GM19238 (cell line): ENCODE data around the gene KLHL35.

ENCODE experiments used
- DNase-seq: peaks from one replicate; pipeline ENCODE4 v3.0.0; 2011; ENCODE audit warnings: low spot score; ENCODE audit not compliant: insufficient read length

KLHL35 gene

DNA sequence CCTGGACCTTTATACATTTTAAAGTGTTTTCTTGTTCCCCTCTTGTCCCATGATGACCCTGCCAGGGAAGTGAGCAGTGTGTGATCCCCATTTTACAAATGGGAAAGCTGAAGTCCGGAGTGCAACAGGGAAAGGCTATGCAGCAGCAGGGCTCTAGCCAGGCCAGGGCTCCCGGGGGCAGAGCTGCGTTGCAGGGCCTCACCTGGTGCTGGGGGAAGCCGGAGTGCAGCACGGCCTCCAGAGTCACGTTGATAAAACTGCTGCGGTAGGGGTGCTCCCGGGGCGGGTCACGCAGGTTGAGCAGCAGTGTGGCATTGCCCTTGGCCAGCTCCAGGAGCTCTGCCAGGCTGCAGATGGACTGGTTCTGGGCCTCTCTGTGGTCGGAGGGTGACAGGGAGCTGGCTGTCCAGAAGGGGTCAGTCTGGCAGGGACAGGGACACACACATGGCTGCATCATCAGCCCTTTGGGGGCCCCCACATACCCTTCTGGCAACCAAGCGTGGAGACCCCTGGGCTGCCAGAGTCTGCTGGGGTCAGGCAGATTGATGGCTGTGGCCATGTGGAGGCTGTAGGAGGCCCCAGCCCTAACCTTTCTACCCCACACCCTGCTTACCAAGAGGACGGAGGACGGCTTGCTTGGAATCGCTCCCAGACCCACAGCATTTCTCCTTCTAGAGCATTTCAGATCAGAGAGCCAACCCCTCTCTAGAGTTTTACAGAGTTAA lies 9.3 kb upstream of the KLHL35 start:
- DNase-seq, result no peak

DNA sequence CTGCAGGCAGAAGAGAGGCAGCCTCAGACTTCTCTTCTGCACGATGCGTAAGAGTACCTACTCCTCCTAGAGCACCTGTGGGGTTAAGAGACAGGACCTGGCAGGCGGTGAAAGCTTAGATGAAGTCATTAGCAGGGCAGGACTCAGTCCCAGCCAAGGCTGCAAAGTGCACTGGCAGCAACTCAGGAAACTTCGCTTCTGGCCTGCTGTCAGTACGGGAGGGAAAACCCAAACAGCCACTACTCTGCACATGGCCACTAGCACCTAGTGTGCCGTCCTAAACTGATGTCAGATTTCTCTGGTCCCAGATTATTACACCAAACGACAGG lies 8.8 kb upstream of the KLHL35 start:
- no peak for DNase-seq

DNA sequence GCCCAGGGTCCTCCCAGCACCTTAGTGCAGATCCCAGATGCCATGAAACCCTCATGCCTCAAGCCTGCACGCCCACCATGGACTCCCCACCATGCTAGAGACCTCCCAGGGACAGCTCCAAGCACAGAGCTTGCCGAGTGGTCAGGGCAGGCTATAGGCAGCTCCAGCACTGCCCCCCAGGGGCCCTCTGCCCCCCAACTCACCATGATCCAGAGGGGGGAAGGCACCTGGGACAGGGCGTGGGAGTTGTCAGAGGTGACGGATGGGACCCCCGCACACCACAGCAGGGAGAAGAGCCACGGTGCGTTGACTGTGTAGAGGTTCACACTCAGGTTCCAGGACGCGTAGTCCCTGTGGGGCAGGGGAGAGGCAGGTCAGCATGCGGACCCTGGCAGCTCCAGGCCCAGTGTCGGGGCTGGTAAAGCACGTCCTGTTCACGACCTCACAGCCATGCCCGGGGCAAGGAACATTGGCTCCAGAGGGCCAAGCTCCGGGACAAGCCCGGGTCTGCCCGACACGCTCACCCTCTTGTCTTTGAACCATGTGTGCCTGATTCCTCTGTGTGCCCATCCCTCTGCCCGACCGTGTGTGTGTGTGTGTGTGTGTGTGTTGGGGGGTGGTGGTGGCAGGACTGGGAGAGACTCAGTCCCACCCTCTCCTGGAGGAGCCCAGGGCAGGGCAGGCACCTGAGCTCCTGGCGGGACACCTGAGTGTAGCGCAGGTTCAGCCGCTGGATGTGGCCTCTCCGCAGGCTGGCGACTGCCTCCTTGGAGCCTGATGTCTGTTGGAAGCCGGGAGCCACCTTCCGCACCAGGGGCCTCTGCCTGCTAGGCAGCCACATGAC lies 8.2 kb upstream of the KLHL35 start:
- DNase-seq, result no peak

DNA sequence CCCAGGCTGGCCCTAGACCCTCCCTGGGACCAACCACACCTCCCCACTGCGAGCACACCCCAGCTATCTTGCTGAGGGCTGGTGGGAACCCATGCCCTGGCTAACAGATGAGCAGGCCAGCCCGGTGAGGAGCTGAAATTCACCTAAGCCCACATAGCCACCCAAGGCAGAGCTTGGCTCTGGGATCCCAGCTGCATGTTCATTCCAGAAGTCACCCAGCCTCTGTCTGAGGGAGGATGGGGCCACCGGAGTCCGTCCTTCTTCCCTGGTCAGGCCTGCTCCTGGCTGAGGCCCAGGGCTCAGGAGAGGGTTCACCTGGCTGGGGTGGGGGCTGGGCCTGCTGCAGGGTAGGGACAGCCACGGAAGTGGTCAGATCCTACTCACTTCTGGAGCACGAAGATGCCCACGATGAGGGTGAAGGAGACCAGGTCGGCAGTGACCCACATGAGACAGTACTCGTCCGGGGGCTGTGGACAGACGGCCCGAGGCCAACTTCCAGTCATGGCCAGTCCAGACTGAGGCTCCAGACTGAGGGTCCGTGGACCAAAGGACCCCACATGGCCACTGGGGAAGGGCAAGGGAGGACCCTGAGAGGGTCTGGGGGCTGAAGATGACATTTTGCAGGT lies 6.6 kb upstream of the KLHL35 start:
- DNase-seq, result no peak

DNA sequence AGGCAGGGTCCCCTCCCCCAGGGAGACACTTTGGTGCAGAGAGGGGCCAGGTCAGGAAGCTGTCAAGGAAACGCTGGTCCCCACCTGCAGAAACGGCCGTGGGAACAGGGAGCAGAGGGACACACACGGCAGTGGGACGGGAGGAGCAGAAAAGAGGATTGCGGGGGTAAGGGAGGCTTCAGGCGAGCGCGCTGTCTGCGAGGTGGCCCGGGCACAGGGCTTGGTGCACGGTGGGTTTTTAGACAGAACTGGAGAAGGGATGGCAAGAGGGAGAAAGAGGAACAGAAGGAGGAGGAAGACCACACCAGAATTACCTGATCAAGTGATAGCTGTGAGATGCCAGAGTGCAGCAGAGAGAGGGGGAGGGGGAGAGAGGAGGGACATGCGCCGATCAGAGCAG lies 6.0 kb upstream of the KLHL35 start:
- DNase-seq, result no peak

DNA sequence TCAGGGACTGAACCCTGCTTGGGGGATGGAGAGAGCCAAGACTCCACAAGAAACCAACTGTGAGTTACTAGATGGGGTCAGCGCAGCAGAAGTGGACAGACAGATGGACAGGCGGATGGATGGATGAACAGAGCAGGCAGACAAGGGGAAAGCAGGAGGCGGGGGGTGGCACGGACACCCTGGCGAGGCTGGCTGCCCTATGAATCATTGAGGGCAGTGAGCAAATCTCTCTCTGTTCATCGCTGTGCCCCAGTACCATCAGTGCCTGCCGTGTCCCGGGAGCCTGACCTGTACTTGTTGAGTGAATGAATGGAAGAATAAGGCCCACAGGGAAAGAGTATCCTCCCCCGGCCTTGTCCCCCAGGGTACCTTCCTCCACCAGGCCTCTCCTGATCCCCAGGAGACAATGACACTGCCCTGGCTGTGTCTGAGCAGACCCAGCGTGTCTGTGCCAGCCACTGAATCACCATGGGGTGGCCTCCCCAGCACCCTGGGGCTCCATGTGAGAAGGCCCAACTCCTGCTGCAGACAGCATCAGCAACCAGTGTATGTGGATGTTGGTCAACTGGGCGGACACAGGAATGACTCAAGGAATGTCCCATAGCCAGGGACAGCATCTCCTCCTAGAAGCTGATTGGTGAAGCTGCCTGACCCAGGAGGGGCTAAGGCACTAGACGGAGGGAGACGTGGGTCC lies 5.1 kb upstream of the KLHL35 start:
- no peak for DNase-seq

DNA sequence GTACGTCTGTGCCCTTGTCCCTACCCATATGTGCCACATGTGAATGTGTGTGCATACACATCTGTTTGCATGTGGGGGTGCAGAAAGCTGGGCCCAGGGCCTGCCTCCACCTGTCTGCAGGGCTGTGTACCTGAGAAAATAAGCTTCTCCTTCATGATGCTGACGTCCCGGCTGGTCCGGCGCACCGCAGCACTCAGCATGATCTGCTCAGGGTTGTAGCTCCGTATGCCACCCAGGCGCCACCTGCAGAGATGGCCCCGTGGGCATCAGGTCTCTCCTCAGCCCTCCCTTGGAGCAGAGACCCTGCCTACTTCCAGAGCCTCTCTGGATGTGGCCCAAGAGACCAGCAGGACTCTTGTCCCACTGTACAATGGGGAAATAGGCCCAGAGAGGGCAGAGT lies 3.8 kb upstream of the KLHL35 start:
- no peak for DNase-seq

DNA sequence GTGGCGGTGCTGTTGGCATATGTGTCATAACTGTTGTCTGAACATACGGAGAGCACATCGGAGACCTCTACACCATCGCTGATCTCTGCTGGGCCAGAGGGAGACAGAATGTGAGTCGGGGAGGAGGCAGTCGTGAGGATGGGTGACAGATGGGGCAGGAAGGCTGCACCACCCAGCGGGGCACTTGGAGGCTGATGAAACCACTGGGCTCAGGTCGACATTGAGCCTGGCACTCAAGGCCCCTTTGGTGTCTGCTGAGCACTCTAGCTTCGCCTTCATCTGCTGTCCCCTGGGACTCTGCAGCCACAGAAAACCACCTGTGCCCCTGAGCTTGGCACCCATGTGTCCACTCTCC lies 2.5 kb upstream of the KLHL35 start:
- DNase-seq, result no peak

DNA sequence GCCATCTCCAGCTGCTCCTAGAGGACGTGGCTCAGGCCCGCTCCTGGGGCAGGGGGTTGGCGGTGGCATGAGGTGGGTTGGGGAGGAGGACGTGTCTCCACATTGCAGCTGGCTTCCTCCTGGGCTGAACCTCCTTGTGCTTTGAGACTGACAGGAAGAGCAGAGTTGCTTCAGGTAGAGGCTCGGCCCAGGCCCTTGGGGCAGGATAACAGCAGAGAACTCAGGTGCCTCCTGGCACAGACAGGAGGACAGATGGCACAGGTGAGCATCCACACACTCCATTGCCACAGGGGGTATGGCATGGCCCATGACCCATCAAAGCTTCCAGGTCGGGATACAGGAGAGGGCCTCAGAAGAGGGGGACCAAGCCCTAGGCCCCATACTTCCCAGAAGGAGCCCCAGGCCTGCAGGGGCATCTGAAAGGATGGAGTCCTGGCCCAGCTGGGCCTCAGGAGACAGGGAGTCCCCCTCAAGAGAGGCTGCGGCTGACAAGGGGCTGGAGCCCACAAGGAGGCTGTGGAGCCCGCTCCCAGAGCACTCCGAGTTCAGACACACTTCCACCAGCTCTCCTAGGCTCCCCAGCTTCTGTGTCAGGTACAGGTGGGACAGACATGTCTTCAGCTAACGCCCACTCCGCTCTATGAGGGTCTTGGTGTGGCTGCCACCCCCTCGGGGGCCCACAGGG lies 2.0 kb upstream of the KLHL35 start:
- DNase-seq, result no peak

DNA sequence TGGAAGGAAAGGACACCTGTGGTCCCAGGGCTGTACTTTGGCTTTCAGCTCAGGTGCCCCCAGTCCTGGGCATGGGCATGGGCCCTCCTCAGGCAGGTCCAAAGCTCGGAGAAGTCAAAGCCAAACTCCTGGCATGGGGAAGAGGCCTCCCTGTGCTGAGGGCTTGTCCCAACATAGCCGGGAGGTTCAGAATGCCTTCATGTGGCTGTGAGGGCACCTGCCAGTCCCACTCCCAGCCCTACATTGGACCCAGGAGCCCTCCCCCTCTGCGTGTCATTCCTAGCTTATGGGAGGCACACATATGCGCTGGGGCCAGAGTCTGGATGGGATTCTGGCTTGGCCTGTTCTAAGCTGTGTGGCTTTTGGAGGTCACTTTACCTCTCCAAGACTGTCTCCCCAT lies 1.0 kb upstream of the KLHL35 start:
- DNase-seq, result no peak

DNA sequence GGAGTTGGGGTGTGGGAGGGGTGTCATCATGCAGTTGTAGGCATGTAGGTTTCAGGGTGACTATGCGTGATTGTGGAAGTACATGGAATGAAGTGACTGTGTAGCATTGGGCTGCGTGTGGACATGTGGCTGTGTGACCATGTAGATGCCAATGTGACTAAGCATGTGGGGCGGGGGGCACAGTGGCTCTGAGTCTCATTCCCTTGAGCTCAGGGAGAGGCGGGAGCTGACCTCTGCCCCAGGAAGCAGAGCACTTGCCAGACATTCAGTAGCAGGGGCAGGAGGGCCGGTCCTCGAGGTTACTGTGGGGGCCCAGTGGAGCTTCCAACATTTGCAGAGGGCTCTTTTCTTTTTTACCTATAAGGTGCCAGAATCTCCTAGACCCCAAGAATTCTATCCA lies 440 bp upstream of the KLHL35 start:
- no peak for DNase-seq

DNA sequence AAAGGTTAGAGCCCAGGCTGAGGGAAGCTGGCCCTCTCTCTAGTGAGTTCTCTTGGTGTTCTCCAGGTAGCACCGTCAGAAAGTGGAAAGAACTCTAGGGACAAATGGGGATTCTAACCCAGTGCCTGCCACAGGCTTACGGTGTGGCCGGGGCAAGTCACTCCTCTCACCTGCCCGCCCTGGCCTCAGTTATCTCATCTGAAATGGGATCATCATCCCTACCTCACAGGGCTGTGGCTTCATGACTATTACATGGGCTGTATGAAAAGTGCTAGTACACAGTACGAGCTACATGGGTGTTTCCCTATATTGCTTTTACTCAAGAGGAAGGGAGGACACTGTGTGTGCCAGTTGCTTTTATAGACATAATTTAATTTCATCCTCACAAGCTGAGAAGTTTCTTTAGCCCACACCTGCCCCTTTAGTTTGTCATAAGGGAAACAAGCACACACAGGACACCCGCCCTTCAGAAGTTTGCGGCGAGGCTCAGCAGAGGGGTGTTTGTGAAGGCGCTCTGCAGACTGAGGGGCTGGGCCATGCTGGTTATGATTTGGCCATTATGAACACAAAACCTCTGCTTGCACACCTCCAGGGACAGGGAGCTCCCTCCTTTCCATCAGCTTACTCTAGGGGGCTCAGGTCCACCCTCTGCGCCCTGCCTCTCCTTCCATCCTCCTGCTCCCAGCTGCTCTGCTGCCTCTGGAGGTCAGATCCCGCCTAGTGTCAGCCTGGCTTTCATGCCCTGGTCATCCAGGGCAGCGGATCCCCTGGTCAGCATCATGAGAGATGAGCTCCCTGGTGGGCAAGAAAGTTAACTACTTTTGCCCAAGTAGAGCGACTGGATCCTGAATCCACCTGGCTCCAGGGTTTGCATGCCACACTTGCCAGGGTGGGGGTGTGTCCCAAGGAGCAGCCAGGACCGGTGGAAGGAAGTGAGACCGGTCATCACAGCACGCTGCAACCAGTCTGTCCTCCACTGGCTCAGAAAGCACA lies 1.2 kb downstream of the KLHL35 start:
- no peak for DNase-seq

DNA sequence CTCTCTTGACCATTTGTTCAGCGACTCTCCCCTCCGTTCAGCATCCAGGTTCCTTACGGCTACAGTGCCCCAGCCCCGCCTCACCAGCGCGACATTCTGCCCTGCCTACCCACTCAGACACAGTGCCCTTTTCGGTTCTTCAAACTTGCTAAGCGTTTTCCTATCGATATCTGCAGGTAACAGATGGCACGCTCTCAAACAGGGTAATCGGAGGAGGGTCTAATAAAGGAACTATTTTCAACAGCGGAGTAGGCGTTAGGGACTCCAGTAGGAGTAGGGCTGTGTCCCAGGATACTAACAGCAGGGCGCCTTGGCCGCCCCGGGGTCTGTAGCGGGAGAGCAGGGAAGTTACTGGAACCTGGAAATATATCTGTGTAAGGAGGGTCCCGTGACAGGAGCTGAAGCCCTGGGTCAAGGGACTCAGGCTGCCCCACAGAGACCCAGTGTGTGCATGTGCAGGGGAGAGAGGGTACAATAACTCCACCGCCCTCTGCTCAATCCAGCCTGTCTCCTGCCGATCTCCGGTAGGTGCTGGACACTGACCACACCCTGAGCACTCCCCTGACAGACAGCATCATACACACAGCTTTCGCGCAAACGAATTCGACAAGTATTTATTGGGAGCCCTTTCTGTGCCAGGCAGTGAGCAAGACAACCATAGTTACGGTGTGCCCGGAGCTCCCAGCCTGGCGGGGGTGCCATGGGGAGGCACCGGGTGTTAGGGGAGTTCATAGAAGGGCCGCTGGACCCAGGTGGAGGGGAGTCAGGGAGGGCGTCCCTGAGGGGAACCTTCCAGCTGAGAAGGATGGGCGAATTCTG lies 2.1 kb downstream of the KLHL35 start:
- DNase-seq, result no peak

DNA sequence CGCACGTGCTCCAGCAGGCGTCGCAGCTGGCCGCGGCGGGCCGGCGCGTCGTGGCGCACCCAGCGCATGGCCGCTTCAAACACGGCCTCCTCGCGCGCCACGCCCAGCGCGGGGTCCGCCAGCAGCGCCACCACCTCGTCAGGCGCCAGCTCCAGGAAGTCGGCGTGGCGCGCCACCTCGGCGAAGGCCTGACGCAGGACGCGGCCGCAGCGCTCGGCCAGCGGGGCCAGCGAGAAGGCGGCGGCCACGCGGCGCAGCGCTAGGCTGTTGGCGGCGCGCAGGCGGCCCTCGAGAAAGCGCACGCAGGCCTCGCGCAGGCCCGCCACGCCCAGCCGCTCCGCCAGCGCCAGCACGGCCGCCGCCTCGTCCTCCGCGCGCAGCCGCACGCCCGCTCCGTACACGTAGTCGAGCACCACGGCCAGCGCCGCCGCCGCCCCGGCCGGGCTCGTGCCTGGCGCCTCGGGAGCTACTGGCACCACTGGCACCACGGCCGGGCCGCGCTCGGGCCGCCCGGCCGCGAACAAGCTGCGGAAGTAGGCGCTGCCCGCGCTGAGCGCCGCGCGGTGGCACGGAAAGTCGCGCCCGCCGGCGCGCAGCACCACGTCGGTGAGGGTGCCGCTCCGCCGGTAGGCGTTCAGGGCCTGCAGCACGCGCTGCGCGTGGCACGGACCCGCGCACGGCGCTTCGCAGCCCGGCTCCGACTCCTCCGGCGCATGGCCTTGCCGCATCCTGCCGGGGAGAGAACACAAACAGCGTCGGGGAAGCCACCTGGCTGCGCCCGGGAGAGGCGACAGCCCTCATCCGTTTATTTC lies 2.9 kb downstream of the KLHL35 start:
- DNase-seq, result peak; percentile 61

DNA sequence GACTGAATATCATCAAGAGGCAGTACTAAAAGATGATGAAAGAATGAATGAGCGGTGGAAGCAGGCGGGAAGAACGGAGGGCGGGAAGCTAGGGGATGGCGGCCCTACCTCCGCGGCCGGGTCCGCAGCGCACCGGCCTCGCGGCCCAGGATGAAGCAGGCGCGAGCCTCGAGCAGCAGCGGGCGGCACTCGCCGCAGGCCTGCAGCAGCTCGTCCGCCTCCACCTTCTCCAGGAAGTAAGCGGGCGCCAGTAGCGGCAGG lies 3.4 kb downstream of the KLHL35 start:
- no peak for DNase-seq

DNA sequence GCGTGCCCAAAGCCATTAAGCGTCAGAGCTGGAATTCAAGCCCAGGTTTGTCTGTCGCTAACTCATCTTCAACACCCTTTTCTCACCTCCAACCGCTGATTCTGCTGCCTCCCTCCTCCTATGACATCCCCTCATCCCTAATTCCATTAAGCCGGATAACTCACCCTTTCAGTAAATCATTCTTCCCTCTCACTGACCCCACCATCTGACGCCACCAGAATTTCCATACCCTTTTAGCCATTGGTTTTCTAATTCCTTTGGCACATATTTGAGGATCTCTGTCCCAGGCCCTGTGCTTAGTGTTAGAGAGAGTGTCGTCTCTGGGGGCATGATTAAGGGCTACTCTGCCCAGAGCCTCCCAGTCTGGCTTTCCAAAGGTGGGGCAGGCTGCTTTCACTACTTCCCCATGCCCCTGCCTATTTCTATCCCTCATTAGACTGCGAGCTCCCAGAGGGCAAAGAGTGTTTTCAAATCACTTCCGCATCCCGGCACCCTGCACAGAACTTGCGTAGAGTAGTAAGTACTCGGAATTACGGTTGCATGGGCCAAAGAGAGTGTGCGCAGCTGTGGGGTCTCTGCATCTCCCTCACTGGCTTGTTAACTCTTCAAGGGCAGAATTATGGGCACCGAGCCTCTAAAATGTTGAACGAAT lies 3.9 kb downstream of the KLHL35 start:
- DNase-seq, result no peak

DNA sequence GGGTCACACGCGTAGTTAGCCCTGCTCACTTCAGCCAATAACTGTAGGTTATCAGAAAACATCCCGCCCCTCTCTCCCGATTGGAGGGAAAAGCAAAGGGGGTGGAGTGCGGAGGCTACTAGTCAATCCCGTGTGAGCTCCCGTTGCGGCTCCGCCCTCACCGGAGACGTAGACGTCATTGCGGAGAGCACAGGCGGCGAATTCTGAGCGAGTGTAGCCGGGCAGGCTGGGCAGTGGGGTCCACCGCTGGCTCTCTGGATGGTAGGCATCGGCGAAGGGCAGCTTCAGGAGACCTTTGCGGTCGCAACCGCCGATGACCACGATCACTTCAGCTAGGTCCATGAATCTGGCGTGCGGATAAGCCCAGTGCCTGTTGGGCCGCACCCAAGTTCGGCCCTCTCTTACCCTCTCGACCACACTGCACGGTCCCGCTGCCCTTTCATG lies 4.7 kb downstream of the KLHL35 start:
- DNase-seq, result peak; percentile 94

DNA sequence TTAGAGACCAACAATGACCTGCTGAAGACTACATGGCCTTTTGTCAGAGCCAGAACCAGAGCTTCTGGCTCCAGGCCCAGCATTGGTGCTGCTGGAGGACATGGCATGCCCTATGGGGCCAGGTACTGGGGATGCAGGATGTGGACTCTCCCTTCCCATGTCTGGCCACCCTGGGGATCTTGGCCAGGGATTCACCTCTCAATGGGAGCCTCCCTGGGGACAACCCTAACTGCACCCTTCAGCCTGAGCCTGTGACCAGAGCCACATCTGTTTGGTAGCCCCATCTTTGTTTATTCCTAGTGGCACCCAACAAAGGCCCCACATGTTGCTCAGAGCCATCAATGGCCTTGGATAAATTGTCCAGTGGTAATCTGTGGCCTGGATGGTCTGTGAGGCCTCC lies 5.8 kb downstream of the KLHL35 start:
- DNase-seq, result no peak
